Fibroblast of upper back skin (primary cell): Measurements from ENCODE around the gene APPBP2.
"Not testable (repeated sequence)": the region's sequence is repeated elsewhere in the genome, so short reads cannot be mapped to it uniquely, and the experiment has no call there.

ENCODE experiments used
- DNase-seq: peaks from one replicate; pipeline ENCODE4 v3.0.0-alpha.2; 2013

APPBP2 gene

DNA sequence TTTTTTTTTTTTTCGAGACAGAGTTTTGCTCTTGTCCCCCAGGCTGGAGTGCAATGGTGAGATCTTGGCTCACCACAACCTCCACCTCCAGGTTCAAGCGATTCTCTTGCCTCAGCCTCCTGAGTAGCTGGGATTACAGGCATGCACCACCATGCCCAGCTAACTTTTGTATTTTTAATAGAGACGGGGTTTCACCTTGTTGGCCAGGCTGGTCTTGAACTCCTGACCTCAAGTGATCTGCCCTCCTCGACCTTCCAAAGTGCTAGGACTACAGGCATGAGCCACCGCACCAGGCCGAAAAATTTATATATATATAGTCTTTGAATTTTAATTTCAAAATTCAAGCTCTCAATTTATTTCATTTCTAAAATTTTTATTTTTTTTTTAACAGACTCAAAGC is 97.6 kb downstream of the APPBP2 start:
- not testable (repeated sequence) for DNase-seq

DNA sequence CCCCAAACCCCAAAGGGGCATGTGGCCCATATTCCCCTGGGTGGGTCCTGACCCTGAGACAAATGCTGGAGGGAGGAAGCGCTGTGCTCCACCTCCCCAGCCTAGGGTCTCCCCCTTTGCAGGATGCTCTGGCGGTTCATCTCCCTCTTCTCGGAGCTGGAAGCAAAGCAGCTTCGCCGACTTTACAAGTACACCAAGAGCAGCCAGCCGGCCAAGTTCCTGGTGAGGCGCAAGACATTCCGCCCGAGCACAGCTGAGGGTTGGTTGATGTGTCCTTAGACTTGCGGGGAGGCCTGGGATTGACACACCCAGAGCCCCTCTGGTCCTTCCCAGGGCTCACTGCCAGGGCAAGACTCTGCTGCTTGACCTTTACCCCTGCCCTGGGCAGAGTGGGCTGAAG is 99.4 kb downstream of the APPBP2 start:
- no peak for DNase-seq

DNA sequence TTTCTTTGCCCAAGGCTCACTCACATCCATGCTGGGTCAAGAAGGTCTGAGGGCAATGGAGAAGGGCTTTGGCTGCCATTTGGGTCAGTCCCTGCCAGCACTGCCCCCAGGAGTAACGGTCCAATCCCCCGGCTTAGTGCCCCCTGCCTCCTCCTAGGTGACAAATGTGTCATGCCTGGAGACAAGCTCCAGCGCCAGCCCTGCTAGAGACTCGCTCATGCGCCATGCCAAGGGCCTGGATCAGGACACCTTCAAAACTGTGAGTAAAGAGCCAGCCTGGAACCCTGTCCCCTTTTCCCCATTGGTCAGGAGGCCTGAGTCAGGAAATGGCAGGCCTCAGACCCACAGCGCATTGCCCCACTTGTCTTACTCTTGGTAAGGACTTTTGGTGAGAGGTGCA is 100.4 kb downstream of the APPBP2 start:
- DNase-seq = no peak

DNA sequence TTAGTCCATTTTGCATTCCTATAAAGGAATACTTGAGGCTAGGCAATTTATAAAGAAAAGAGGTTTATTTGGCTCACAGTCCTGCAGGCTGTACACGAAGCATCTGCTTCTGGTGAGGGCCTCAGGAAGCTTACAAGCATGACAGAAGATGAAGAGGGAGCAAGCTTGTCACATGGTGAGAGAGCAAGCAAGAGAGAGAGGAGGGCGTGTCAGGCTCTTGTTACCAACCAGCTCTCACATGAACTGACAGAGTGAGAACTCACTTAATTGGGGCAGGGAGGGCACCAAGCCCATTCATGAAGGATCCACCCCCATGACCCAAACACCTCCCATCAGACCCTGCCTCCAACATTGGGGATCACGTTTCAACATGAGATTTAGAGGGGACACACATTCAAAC is 102.2 kb downstream of the APPBP2 start:
- DNase-seq = no peak

DNA sequence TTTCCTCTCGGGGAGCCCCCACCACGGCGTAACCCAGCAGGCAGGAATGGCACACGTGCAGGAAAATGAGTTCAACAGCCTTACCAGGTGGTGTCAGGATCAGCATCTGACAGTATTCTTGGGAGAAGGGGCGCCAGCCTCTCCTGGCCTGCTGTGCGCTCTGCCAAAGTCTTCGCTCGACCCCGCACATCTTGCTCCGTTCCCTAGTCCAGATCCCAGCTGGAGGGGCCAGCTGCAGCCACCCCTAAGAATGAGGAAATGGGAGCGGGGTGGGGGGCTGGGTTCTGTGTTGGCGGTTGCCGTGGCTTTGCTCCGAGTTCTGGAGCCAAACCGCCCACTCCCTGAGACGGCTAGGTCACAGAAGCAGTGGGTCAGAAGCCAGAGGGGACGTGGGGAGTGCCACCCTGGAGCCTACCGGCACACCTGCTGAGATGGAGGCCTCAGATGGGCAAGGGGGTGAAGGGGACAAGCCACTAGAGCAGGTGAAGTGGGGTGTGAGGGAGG is 103.8 kb downstream of the APPBP2 start, which contains the start of gene CHCT1:
Gene CHCT1, plus strand, starts transcription at position 328 of the 504 bp plus-strand sequence. Its CDS starts 104 bp downstream, at position 432.
- DNase-seq = no peak

DNA sequence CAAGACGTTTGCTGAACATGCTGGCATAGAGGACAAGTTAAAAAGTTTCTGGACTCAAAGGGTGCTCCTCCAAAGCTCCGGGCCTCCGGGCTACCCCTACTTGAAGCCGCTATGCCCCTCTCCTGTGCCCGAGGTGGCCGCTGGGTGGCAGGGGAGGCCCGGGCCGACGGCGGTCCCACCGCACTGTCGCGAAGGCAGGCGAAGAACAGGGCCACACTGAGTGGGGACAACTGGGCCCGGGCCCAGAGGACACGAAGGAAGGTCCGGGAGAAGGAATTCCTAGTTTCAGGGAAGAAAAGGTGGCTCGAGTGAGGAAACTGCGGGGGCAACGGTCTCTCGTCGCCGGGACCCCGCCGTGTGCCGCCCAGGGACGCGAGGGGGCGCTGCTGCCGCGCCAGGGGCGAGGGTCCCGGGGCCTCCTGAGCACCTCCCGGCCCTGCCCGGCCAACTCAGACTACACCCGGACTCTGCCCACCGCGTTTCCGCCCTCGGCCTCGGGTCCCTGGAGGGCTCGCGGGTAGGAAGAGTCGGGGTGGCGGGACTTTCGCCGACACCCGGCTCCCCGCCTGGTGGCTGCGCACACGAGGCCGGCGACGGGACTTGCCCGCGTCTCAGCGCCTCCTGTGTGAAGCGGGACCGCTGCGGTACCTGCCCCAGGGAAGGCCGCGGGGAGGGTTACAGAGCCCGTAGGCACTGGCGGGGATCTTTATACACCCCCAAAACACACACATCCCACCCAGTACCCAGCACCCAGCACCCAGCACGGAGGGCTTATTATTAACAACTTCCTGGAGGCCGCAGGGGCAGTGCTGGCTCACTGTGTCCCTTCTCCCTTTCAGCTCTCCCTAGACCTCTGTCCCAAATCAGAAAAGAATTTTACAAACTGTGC is 104.5 kb downstream of the APPBP2 start:
- DNase-seq = peak; percentile 57

DNA sequence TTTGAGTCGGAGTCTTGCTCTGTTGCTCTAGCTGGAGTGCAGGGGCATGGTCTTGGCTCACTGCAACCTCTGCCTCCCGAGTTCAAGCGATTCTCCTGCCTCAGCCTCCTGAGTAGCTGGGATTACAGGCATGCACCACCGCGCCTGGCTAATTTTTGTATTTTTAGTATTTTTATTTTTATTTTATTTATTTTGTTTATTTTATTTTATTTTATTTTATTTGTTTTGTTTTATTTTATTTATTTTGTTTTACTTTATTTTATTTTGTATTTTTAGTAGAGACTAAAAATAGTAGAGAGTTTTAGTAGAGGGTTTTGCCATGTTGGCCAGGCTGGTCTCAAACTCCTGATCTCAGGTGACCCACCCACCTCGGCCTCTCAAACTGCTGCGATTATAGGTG is 106.2 kb downstream of the APPBP2 start:
- DNase-seq = not testable (repeated sequence)

DNA sequence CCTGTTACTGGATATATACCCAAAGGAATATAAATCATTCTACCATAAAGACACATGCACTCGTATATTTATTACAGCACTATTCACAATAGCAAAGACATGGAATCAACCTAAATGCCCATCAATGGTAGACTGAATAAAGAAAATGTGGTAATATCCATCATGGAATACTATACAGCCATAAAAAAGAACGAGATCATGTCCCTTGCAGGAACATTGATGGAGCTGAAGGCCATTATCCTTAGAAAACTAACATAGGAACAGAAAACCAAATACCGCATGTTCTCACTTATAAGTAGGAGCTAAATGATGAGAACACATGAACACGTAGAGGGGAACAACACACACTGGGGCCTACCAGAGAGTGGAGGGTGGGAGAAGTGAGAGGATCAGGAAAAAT is 107.0 kb downstream of the APPBP2 start:
- DNase-seq = not testable (repeated sequence)

DNA sequence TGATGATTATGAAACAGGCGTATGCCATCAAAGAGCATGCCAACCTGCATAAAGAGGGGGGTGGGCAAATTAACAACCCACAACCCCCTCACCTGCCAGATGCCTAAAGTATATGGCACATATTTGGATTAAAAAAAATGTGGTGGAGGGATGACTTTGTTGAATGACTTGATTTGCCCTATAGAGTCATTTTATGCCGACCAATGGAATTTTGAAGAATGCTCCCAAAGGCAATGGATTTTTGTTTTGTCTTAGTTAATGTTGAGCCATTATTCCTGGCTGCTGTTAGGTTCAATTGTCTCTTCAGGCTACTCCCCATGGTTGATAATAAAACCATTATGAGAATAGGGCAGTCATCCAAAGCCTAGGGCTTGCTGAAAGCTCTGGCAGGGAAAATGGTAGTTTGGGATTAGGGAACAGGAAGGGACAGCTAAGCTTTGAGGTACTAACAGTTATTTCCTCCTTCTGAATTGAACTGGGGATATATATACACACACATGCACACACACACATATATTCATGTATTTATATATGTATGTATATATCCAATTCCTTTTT is 109.6 kb downstream of the APPBP2 start:
- peak; percentile 7 for DNase-seq

DNA sequence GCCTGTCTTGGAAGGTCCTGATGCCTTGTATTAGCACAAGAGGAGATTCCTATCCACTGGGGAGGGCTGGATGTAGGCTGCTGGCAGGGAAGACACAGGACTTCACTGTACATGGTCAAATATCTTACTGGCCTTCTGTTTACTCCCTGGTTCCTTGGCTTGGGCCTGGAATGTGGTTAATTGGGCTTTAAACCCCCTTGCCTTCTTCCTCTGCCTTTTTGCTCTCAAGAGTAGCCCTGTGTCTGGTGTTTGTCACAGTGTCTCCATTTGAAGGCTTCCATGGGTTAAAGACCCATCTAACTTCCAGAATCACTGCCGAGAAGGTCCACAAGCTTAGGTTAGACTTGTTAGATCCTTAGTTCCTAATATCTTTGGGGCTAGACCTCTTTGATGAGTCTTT is 110.9 kb downstream of the APPBP2 start:
- no peak for DNase-seq

DNA sequence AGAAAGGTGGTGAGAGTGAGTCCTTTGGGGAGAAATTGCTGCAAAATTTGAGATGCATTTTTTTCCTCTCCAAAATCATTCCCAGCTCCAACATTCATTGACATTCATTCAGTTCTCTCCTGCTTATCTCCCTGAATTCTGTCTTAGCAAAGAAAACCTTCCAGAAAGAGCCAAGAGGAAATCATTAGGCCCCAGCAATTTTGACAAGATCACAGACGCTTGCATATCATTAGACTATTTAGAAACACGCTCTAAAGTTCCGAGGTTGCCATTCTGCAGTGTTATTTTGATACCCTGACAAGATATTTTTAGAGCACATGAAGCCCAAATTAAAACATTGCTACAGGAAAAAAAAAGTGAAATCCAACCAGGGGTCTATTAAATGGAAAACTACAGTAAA is 113.3 kb downstream of the APPBP2 start:
- DNase-seq = no peak

DNA sequence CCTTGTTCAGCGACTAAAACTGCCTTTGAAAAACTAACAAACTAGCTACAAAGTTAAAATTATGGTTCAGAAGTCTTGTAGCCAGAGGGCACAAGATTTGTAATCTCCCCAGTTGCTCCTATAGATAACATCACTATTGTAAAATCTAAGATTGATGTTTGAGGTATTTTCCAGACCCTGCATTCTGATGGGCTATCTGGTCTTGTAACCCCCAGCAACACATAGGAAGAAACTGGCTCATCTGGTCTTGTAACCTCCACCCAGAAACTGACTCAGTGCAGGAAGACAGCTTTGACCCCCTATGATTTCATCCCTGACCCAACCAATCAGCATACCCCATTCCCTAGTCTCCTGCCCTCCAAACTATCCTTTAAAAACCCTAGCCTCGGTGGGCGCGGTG is 116.0 kb downstream of the APPBP2 start:
- no peak for DNase-seq

DNA sequence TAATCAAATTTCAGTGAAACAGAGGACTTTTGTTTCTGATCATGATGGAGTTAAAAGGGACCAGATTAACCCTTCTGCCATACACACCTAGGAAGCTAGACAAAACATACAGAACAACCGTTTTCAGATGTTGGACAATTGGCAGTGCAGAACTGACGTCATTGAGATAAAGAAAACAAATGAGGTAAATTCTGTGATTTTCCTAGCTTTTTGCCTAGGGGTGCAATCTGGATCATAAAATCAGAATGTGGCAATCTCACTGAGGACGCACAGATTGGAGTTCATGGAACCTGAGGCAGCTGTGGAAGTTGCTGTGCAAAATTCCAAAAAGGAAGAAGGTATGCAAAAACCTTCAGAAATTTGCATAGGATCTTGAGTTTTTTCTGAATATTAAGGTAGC is 119.2 kb downstream of the APPBP2 start:
- DNase-seq = no peak

DNA sequence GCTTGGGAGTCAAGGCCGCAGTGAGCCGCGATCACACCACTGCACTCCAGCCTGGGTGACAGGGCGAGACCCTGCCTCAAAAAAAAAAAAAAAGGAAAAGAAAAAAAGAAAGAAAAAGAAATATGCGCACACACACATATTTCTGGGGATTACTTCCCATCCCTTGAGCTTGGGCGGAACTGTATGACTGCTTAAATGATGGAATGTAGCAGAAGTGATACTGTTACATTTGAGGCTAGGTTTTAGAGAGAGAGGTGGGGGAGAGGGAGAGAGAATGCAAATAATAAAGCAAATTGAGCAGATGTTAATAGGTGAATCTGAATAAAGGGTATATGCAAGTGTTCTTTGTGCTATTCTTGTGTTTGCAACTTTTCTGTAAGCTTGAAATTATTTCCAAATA is 122.1 kb downstream of the APPBP2 start:
- DNase-seq = no peak

DNA sequence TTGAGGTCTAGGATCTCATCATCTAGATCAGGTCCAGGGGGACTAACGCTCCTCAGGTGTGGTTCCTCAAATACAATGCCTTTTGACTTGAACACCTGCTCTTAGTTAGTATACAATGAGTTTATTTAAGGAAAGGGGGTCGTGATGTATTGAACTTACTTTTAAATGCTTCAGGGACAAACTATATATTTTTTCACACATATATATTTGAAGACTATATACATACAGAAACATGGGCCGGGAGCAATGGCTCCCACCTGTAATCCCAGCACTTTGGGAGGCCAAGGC is 122.6 kb downstream of the APPBP2 start:
- no peak for DNase-seq

DNA sequence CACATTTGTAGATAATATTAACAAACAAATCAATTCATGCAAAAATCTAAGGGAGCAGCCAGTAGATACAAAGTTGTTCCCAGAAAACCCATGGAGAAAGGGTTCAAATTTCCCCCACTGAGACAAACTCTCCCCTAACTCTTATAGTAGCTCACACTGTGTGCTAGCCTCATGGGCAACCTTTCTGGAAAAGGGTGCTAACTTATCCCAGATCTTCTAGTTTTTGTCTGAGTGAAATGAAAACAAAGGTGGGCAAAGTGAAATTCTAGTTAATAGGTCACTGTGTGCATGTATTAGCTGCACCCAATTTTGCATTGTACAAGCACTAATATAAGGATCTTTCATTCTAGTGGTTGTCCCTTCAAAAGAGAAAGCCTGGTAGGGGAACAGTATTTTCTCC is 124.2 kb downstream of the APPBP2 start:
- no peak for DNase-seq

DNA sequence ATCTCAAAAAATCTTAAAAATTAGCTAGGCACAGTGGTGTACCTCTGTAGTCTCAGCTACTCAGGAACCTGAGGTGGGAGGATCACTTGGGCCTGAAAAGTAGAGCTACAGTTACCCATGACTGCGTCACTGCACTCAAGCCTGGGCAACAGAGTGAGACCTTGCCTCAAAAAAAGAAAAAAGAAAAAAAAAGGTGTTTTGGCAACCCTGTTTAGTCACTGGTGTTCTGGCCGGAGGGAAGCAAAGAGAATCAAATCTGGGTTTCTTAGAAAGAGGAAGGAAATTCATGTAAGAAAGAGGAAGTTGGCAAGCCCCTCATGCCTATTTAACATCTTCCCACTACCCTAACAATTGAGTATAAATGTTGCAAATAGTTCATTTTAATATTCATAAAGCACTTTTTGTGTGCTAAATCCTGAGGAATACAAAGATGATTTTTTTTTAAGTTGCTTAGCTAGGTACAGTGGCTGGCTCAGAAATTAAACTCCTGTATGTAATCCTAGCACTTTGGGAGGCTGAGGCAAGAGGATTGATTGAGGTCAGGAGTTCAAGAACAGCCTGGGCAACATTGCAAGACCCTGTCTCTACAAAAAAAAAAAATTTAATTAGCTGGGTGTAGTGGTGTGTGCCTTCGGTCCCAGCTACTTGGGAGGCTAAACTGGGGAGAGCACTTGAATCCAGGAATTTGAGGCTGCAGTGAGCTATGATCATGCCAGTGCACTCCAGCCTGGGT is 127.6 kb downstream of the APPBP2 start:
- no peak for DNase-seq

DNA sequence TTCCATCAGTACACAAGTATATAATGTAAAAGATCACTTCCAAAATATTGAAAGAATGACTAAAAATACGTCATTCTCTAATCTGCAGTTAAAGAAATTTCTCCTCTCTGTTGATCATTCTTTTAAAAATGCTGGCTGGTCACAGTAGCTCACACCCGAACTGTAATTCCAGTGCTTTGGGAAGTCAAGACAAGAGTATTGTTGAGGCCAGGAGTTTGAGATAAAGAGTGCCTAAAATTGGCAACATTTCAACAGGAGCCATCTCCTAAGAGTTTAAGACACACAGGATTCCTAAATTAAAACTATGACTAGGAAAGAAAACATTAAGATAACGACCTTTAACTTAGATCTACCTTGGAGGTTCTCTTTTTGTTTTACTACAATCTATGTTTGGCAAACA is 129.6 kb downstream of the APPBP2 start:
- DNase-seq = no peak

DNA sequence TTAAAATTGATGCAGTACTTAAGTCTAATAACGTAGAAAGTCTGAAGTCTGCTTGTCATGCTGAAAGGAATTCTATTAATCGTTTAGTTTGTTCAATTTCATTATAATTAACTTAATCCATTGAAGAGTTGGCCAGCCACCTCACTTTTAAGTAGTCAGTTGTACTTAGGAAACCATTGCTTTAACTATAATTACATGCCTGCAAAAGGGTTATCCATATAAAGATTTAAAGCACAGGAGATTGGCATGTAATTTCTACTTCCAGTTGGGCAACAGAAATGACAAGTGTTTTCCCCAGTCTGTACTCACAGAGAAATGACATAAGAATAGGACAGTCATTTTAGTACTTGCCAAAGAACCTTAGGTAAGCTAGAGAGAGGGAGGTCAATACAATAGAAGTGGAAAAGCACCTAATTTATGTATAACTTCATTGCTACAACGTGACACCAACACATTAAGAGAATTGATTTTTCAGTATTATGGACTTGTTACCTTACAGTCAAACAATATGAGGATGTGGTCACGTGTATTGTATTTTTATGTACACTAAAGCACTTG is 130.5 kb downstream of the APPBP2 start:
- no peak for DNase-seq

DNA sequence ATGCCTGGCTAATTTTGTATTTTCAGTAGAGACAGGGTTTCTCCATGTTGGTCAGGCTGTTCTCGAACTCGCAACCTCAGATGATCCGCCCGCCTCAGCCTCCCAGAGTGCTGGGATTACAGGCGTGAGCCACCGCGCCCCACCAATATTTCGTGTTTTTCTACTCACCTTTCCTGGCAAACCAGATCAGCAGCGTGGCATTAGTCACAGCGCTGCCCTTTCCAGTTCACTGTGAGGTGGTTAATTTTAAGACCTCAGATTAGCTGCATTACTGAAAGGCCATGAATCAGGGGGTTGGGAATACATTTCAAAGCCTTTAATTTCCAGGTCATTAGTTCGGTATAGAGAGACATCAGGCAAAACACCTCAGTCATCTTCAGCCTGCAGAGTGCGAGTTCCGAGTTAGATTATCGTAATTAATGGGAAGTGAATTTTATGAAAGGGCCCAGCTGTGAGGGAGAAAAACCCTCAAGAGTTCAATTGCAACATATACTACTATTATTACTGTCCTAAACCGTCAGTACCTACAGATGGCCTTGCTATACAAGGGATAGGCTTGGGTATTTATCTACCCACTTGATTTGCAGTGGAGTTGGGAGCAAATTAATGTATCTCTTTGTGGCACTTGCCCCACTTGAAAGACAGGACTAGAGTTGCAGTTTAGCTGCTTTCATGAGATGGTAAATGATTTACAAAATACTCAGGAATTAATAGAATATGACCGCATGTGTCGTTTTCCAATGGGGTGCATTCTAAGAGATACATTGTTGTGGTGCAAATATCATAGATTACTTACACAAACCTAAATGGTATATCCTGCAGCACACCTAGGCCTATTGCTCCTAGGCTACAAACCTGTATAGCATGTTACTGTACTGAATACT is 132.0 kb downstream of the APPBP2 start:
- DNase-seq = no peak
